Muscle layer of colon (tissue), 2 donors: ENCODE data around the gene CNDP1.
"Not testable (repeated sequence)": the region's sequence is repeated elsewhere in the genome, so short reads cannot be mapped to it uniquely, and the experiment has no call there.

Experiments
- H3K27ac ChIP-seq: one replicate; pipeline ENCODE4 v1.7.0; 2013; ENCODE audit warnings: low read depth, mild to moderate bottlenecking, low read length, moderate library complexity
- H3K27me3 ChIP-seq, 2 donors: one replicate each; pipeline ENCODE4 v1.7.0; 2013; ENCODE audit warnings: low read length in 2 of 2, mild to moderate bottlenecking in 2 of 2; ENCODE audit not compliant: insufficient read depth in 2 of 2, control insufficient read depth in 1 of 2
- H3K36me3 ChIP-seq: one replicate; pipeline ENCODE4 v1.7.0; 2013; ENCODE audit warnings: mild to moderate bottlenecking, low read length; ENCODE audit not compliant: insufficient read depth
- H3K4me1 ChIP-seq: one replicate; pipeline ENCODE4 v1.7.0; 2013; ENCODE audit warnings: mild to moderate bottlenecking, low read length; ENCODE audit not compliant: insufficient read depth
- H3K4me3 ChIP-seq, 2 donors: one replicate each; pipeline ENCODE4 v1.7.0; 2013; ENCODE audit warnings: low read length in 2 of 2, low read depth in 1 of 2, mild to moderate bottlenecking in 1 of 2, moderate library complexity in 1 of 2
- H3K9ac ChIP-seq: one replicate; pipeline ENCODE4 v1.7.0; 2013; ENCODE audit warnings: low read length
- H3K9me3 ChIP-seq: one replicate; pipeline ENCODE4 v1.7.0; 2013; ENCODE audit warnings: mild to moderate bottlenecking, low read length
- donor health status: abdominal sarcoma.
- donor health status: Adenocarcinoma of cecum.

The CNDP1 gene

GRCh38 chr18:74516271-74517235, 17.7 kb upstream of the CNDP1 start:
- Histone ChIP-seq H3K4me1 (no peaks in the 10 kb centered on the region), H3K27ac (no peak overlapping the region)

GRCh38 chr18:74517236-74517630, 17.1 kb upstream of the CNDP1 start:
- Histone ChIP-seq H3K4me1 (no peaks in the 10 kb centered on the region), H3K9me3 (no peaks in the 10 kb centered on the region), H3K4me3 (no peak overlapping the region), H3K9ac (no peak overlapping the region), H3K27ac (no peak overlapping the region), H3K27me3 (no peaks in the 10 kb centered on the region), H3K36me3 (peaks cover 90% of the 10 kb centered on the region)

More at GRCh38 chr18:74516271-74517235, 17.7 kb upstream of the CNDP1 start:
- no peak overlapping the region for H3K9ac ChIP-seq
- no peaks in the 10 kb centered on the region for H3K9me3 ChIP-seq
- no peaks in the 10 kb centered on the region for H3K27me3 ChIP-seq
- peaks cover 91% of the 10 kb centered on the region for H3K36me3 ChIP-seq
- H3K4me3 ChIP-seq, result no peak overlapping the region

GRCh38 chr18:74518456-74519295, 15.6 kb upstream of the CNDP1 start:
- no peak overlapping the region for H3K27ac ChIP-seq
- H3K27me3 ChIP-seq, result no peaks in the 10 kb centered on the region
- H3K9ac ChIP-seq, result no peak overlapping the region
- H3K4me3 ChIP-seq, result no peak overlapping the region
- H3K36me3 ChIP-seq, result peaks cover 75% of the 10 kb centered on the region
- H3K4me1 ChIP-seq, result peaks cover 9% of the 10 kb centered on the region
- H3K9me3 ChIP-seq, result no peaks in the 10 kb centered on the region

GRCh38 chr18:74519320-74520095, 14.8 kb upstream of the CNDP1 start:
- H3K36me3 ChIP-seq, result peaks cover 68% of the 10 kb centered on the region
- no peak overlapping the region for H3K4me3 ChIP-seq
- H3K9ac ChIP-seq, result no peak overlapping the region
- no peak overlapping the region for H3K27ac ChIP-seq
- H3K9me3 ChIP-seq, result no peaks in the 10 kb centered on the region
- no peaks in the 10 kb centered on the region for H3K27me3 ChIP-seq
- H3K4me1 ChIP-seq, result peaks cover 17% of the 10 kb centered on the region

GRCh38 chr18:74520096-74520833, 14.0 kb upstream of the CNDP1 start:
- no peak overlapping the region for H3K9ac ChIP-seq
- peaks cover 18% of the 10 kb centered on the region for H3K4me1 ChIP-seq
- no peak overlapping the region for H3K27ac ChIP-seq
- H3K36me3 ChIP-seq, result peaks cover 60% of the 10 kb centered on the region
- no peak overlapping the region for H3K4me3 ChIP-seq
- no peaks in the 10 kb centered on the region for H3K9me3 ChIP-seq
- H3K27me3 ChIP-seq, result no peaks in the 10 kb centered on the region

- Histone ChIP-seq H3K9ac (no peak overlapping the region), H3K4me3 (no peak overlapping the region), H3K9me3 (no peaks in the 10 kb centered on the region), H3K36me3 (peaks cover 51% of the 10 kb centered on the region), H3K27ac (no peak overlapping the region), H3K27me3 (no peaks in the 10 kb centered on the region), H3K4me1 (peaks cover 18% of the 10 kb centered on the region)
Observed at GRCh38 chr18:74521068-74521725, 13.1 kb upstream of the CNDP1 start.

GRCh38 chr18:74522635-74523548, 11.4 kb upstream of the CNDP1 start:
- peaks cover 18% of the 10 kb centered on the region for H3K4me1 ChIP-seq
- H3K4me3 ChIP-seq, result no peak overlapping the region
- H3K9ac ChIP-seq, result no peak overlapping the region
- H3K36me3 ChIP-seq, result peaks cover 36% of the 10 kb centered on the region
- no peaks in the 10 kb centered on the region for H3K9me3 ChIP-seq
- H3K27me3 ChIP-seq, result no peaks in the 10 kb centered on the region
- no peak overlapping the region for H3K27ac ChIP-seq

- Histone ChIP-seq H3K27ac (no peak overlapping the region), H3K9me3 (no peaks in the 10 kb centered on the region), H3K4me1 (peaks cover 18% of the 10 kb centered on the region), H3K4me3 (no peak overlapping the region), H3K9ac (no peak overlapping the region), H3K36me3 (peaks cover 25% of the 10 kb centered on the region), H3K27me3 (no peaks in the 10 kb centered on the region)
Observed at GRCh38 chr18:74524097-74524496, 10.2 kb upstream of the CNDP1 start.

GRCh38 chr18:74524915-74525314, 9.4 kb upstream of the CNDP1 start:
- H3K27me3 ChIP-seq, H3K4me3 ChIP-seq, H3K9ac ChIP-seq, H3K27ac ChIP-seq, H3K9me3 ChIP-seq: not testable (repeated sequence)
- Histone ChIP-seq H3K4me1 (peaks cover 18% of the 10 kb centered on the region), H3K36me3 (peaks cover 17% of the 10 kb centered on the region)
